ENCODE measurements around the gene GGCT. TPM values are rescaled to one million over a fixed set of nuclear protein-coding genes. Genes with fewer than 3 reads are reported as not detected.

Gene GGCT
- polyA plus RNA-seq, 1 donor (not counting 4 experiments of a cell fraction or from before 2014, with no cell fraction given), result 59.8 TPM

DNA sequence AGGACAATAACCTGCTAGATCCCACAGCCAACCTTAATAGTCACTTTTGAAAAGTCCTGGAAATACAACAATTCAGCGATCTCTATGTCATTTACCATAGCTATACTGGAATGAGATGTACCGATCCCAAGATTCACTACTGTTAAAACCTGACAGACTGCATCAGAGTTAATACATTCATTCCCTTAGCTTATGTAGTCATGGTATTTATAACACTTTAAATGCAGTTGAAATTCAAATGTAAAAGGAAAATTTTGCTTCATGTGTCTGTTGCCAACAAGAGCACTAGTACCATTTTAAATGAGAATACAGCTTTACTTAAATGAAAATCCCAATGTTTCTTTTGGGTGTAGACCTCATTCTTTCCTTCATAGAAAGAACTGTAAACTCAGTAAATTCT is 11.1 kb upstream of the GGCT start:
- DNase-seq (ENCODE audit: low read depth, low spot score) (no peak), FAIRE-seq (no peak)
- H3K27ac ChIP-seq (ENCODE audit: control insufficient read depth, insufficient read depth, low read length), result no peak overlapping the region
- H3K4me1 ChIP-seq (ENCODE audit: control insufficient read depth, extremely low read depth, insufficient read depth, low read length), result peaks cover 7% of the 10 kb centered on the region
- no peaks in the 10 kb centered on the region for H3K27me3 ChIP-seq (ENCODE audit: control insufficient read depth, extremely low read depth, insufficient read depth, low read length)
- no peaks in the 10 kb centered on the region for H3K9me1 ChIP-seq (ENCODE audit: control insufficient read depth, extremely low read depth, insufficient read depth, low read length)
- no peaks in the 10 kb centered on the region for H3K9me3 ChIP-seq (ENCODE audit: control insufficient read depth, low read depth, low read length)
- H3K79me2 ChIP-seq (ENCODE audit: control insufficient read depth, insufficient read depth, low read length), result no peaks in the 10 kb centered on the region
- H2AFZ ChIP-seq (ENCODE audit: control insufficient read depth, low read length), result no peak overlapping the region
- no peaks in the 10 kb centered on the region for H3K36me3 ChIP-seq (ENCODE audit: control insufficient read depth in 2 of 2, extremely low read depth in 1 of 2, insufficient read depth in 2 of 2, low read length in 2 of 2)
- dilution Hi-C loops (cut with MboI; ENCODE audit: extremely low pct_ligation_motif_present, low sequenced_read_pairs), result no loop called here
- H4K20me1 ChIP-seq (ENCODE audit: control insufficient read depth, extremely low read depth, insufficient read depth, low read length), result no peaks in the 10 kb centered on the region
- TF ChIP-seq EZH2 (IDR thresholded peaks at IDR 0.05; ENCODE audit: low read length), result no peak
- TF ChIP-seq, protein P1, sequence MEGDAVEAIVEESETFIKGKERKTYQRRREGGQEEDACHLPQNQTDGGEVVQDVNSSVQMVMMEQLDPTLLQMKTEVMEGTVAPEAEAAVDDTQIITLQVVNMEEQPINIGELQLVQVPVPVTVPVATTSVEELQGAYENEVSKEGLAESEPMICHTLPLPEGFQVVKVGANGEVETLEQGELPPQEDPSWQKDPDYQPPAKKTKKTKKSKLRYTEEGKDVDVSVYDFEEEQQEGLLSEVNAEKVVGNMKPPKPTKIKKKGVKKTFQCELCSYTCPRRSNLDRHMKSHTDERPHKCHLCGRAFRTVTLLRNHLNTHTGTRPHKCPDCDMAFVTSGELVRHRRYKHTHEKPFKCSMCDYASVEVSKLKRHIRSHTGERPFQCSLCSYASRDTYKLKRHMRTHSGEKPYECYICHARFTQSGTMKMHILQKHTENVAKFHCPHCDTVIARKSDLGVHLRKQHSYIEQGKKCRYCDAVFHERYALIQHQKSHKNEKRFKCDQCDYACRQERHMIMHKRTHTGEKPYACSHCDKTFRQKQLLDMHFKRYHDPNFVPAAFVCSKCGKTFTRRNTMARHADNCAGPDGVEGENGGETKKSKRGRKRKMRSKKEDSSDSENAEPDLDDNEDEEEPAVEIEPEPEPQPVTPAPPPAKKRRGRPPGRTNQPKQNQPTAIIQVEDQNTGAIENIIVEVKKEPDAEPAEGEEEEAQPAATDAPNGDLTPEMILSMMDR (optimal IDR thresholded peaks at IDR 0.05 in 1 of 3, IDR thresholded peaks at IDR 0.05 in 1 of 3, conservative IDR thresholded peaks at IDR 0.05 in 1 of 3; ENCODE audit: extremely low read depth in 1 of 3, insufficient read depth in 2 of 3, low read length in 3 of 3), result no peak
- no peak overlapping the region for H3K9ac ChIP-seq (ENCODE audit: control insufficient read depth, extremely low read depth, insufficient read depth, low read length)
- H3K4me2 ChIP-seq (ENCODE audit: control insufficient read depth, extremely low read depth, insufficient read depth, low read depth, low read length), result no peak overlapping the region
- H3K4me3 ChIP-seq (ENCODE audit: control insufficient read depth in 2 of 3, extremely low read depth in 1 of 3, insufficient read depth in 2 of 3, low read depth in 1 of 3, low read length in 3 of 3), result no peak overlapping the region

DNA sequence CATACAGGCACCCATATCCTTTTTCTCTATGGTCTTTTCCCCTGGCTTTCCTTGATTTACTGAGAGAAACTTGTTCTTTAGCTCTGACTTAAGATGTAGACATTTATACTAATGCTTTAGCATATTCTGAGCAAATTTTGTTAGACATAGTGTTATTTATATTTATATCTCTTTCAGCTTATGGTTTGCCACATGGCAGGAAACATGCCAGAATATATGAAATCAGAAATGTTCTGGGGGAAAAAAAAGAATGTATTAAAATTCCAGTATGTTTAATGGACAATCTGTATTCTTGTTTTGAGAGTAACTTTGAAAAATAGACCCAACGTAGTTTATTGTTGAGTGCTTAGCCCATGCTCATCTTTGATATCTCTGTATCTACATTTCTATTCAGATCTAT is 10.1 kb upstream of the GGCT start:
- no peaks in the 10 kb centered on the region for H3K27me3 ChIP-seq (ENCODE audit: control insufficient read depth, extremely low read depth, insufficient read depth, low read length)
- H3K36me3 ChIP-seq (ENCODE audit: control insufficient read depth in 2 of 2, extremely low read depth in 1 of 2, insufficient read depth in 2 of 2, low read length in 2 of 2), result no peaks in the 10 kb centered on the region
- dilution Hi-C loops (cut with MboI; ENCODE audit: extremely low pct_ligation_motif_present, low sequenced_read_pairs), result no loop called here
- H3K27ac ChIP-seq (ENCODE audit: control insufficient read depth, insufficient read depth, low read length), result no peak overlapping the region
- H3K9me3 ChIP-seq (ENCODE audit: control insufficient read depth, low read depth, low read length), result no peaks in the 10 kb centered on the region
- H3K79me2 ChIP-seq (ENCODE audit: control insufficient read depth, insufficient read depth, low read length), result no peaks in the 10 kb centered on the region
- no peak for FAIRE-seq
- H3K4me3 ChIP-seq (ENCODE audit: control insufficient read depth in 2 of 3, extremely low read depth in 1 of 3, insufficient read depth in 2 of 3, low read depth in 1 of 3, low read length in 3 of 3), result no peak overlapping the region
- TF ChIP-seq EZH2 (IDR thresholded peaks at IDR 0.05; ENCODE audit: low read length), result no peak
- TF ChIP-seq, protein P1 (optimal IDR thresholded peaks at IDR 0.05 in 1 of 3, IDR thresholded peaks at IDR 0.05 in 1 of 3, conservative IDR thresholded peaks at IDR 0.05 in 1 of 3; ENCODE audit: extremely low read depth in 1 of 3, insufficient read depth in 2 of 3, low read length in 3 of 3), result no peak
- no peak for DNase-seq (ENCODE audit: low read depth, low spot score)
- no peaks in the 10 kb centered on the region for H3K9me1 ChIP-seq (ENCODE audit: control insufficient read depth, extremely low read depth, insufficient read depth, low read length)
- no peak overlapping the region for H3K9ac ChIP-seq (ENCODE audit: control insufficient read depth, extremely low read depth, insufficient read depth, low read length)
- H3K4me2 ChIP-seq (ENCODE audit: control insufficient read depth, extremely low read depth, insufficient read depth, low read depth, low read length), result no peak overlapping the region
- H3K4me1 ChIP-seq (ENCODE audit: control insufficient read depth, extremely low read depth, insufficient read depth, low read length), result peaks cover 3% of the 10 kb centered on the region
- H4K20me1 ChIP-seq (ENCODE audit: control insufficient read depth, extremely low read depth, insufficient read depth, low read length), result no peaks in the 10 kb centered on the region
- H2AFZ ChIP-seq (ENCODE audit: control insufficient read depth, low read length), result no peak overlapping the region
